Ectodermal cell (in vitro differentiated cells): ENCODE data around the gene DAD1.
"Not testable (repeated sequence)": the region's sequence is repeated elsewhere in the genome, so short reads cannot be mapped to it uniquely, and the experiment has no call there.

Source experiments
- H3K27ac ChIP-seq: 2 replicates; pipeline ENCODE4 v1.7.0; 2013; ENCODE audit warnings: mild to moderate bottlenecking, low read depth, low read length; ENCODE audit not compliant: insufficient read depth, poor library complexity, severe bottlenecking
- H3K27me3 ChIP-seq: 2 replicates; pipeline ENCODE4 v1.7.0; 2013; ENCODE audit warnings: mild to moderate bottlenecking, low read length; ENCODE audit not compliant: insufficient read depth, control insufficient read depth, poor library complexity, severe bottlenecking
- H3K36me3 ChIP-seq: one replicate; pipeline ENCODE4 v1.7.0; 2013; ENCODE audit warnings: low read length; ENCODE audit not compliant: control insufficient read depth, insufficient read depth
- H3K4me1 ChIP-seq: one replicate; pipeline ENCODE4 v1.7.0; 2013; ENCODE audit warnings: low read length; ENCODE audit not compliant: control insufficient read depth, insufficient read depth
- H3K4me3 ChIP-seq: 2 replicates; pipeline ENCODE4 v1.7.0; 2013; ENCODE audit warnings: low read depth, low read length, control low read depth; ENCODE audit not compliant: insufficient read depth
- H3K9me3 ChIP-seq: 2 replicates; pipeline ENCODE4 v1.7.0; 2013; ENCODE audit warnings: mild to moderate bottlenecking, low read length, moderate library complexity; ENCODE audit not compliant: control insufficient read depth
- WGBS, 2 experiments: methylation state at CpG; one replicate each; pipeline ENCODE4 v1.1.7; 2013; ENCODE audit warnings: missing lambda C conversion rate in 2 of 2; 5-methylcytosine and 5-hydroxymethylcytosine counted together

The DAD1 gene

GRCh38 chr14:22546722-22547071, 42.3 kb downstream of the DAD1 start:
- H3K4me3 ChIP-seq, result no peak overlapping the region
- H3K4me1 ChIP-seq, result peaks cover 23% of the 10 kb centered on the region
- no peaks in the 10 kb centered on the region for H3K9me3 ChIP-seq
- H3K27ac ChIP-seq, result no peak overlapping the region
- WGBS, 2 experiments, result 71 to 76% methylated on average over 3 of the region's 3 CpGs
- H3K36me3 ChIP-seq, result no peaks in the 10 kb centered on the region
- peaks cover 12% of the 10 kb centered on the region for H3K27me3 ChIP-seq

- WGBS, 2 experiments, result 29 to 37% methylated on average over 8 to 9 of the region's 9 CpGs
- Histone ChIP-seq H3K27me3 (peaks cover 12% of the 10 kb centered on the region), H3K27ac (no peak overlapping the region), H3K4me1 (peaks cover 23% of the 10 kb centered on the region), H3K4me3 (no peak overlapping the region), H3K9me3 (no peaks in the 10 kb centered on the region), H3K36me3 (no peaks in the 10 kb centered on the region)
Observed at GRCh38 chr14:22545842-22546721, 42.9 kb downstream of the DAD1 start.

GRCh38 chr14:22544881-22545420, 44.1 kb downstream of the DAD1 start:
- Histone ChIP-seq H3K4me1 (peaks cover 16% of the 10 kb centered on the region), H3K9me3 (no peaks in the 10 kb centered on the region), H3K4me3 (no peak overlapping the region), H3K27me3 (peaks cover 12% of the 10 kb centered on the region), H3K36me3 (no peaks in the 10 kb centered on the region), H3K27ac (no peak overlapping the region)
- WGBS, 2 experiments, result 73 to 77% methylated on average over 8 of the region's 8 CpGs

GRCh38 chr14:22544406-22544805, 44.6 kb downstream of the DAD1 start:
- WGBS, 2 experiments, result 93 to 95% methylated on average over 2 of the region's 2 CpGs
- Histone ChIP-seq H3K27me3 (peaks cover 12% of the 10 kb centered on the region), H3K27ac (no peak overlapping the region), H3K4me3 (no peak overlapping the region), H3K4me1 (peaks cover 13% of the 10 kb centered on the region), H3K9me3 (no peaks in the 10 kb centered on the region), H3K36me3 (no peaks in the 10 kb centered on the region)

- not testable (repeated sequence) for H3K4me3 ChIP-seq, H3K27ac ChIP-seq, H3K36me3 ChIP-seq, H3K9me3 ChIP-seq
- 92 to 96% methylated on average over 13 of the region's 13 CpGs for WGBS, 2 experiments
- Histone ChIP-seq H3K4me1 (peaks cover 13% of the 10 kb centered on the region), H3K27me3 (peaks cover 12% of the 10 kb centered on the region)
Observed at GRCh38 chr14:22543570-22544357, 45.3 kb downstream of the DAD1 start.

- Histone ChIP-seq H3K4me3 (no peak overlapping the region), H3K27me3 (peaks cover 12% of the 10 kb centered on the region), H3K4me1 (peaks cover 13% of the 10 kb centered on the region), H3K9me3 (no peaks in the 10 kb centered on the region), H3K36me3 (no peaks in the 10 kb centered on the region), H3K27ac (no peak overlapping the region)
- 99 to 100% methylated on average over 1 to 2 of the region's 2 CpGs for WGBS, 2 experiments
Observed at GRCh38 chr14:22542360-22542759, 46.7 kb downstream of the DAD1 start.

- H3K27me3 ChIP-seq, result peaks cover 10% of the 10 kb centered on the region
- H3K36me3 ChIP-seq, result no peaks in the 10 kb centered on the region
- peaks cover 10% of the 10 kb centered on the region for H3K4me1 ChIP-seq
- H3K9me3 ChIP-seq, result no peaks in the 10 kb centered on the region
- H3K27ac ChIP-seq, result no peak overlapping the region
- 92 to 95% methylated on average over 5 of the region's 5 CpGs for WGBS, 2 experiments
- H3K4me3 ChIP-seq, result no peak overlapping the region
Observed at GRCh38 chr14:22541721-22542120, 47.3 kb downstream of the DAD1 start.

GRCh38 chr14:22540811-22541360, 48.1 kb downstream of the DAD1 start:
- H3K36me3 ChIP-seq, result no peaks in the 10 kb centered on the region
- peaks cover 2% of the 10 kb centered on the region for H3K4me1 ChIP-seq
- H3K27ac ChIP-seq, result no peak overlapping the region
- no peaks in the 10 kb centered on the region for H3K9me3 ChIP-seq
- H3K4me3 ChIP-seq, result no peak overlapping the region
- peaks cover 6% of the 10 kb centered on the region for H3K27me3 ChIP-seq
- 72 to 79% methylated on average over 3 to 4 of the region's 4 CpGs for WGBS, 2 experiments

- no peaks in the 10 kb centered on the region for H3K4me1 ChIP-seq
- peaks cover 2% of the 10 kb centered on the region for H3K27me3 ChIP-seq
- no peak overlapping the region for H3K27ac ChIP-seq
- H3K4me3 ChIP-seq, result no peak overlapping the region
- H3K9me3 ChIP-seq, result no peaks in the 10 kb centered on the region
- H3K36me3 ChIP-seq, result no peaks in the 10 kb centered on the region
- 85 to 96% methylated on average over 1 of the region's 1 CpG for WGBS, 2 experiments
Observed at GRCh38 chr14:22540293-22540692, 48.7 kb downstream of the DAD1 start.

- H3K36me3 ChIP-seq, result no peaks in the 10 kb centered on the region
- H3K9me3 ChIP-seq, result no peaks in the 10 kb centered on the region
- H3K4me1 ChIP-seq, result no peaks in the 10 kb centered on the region
- WGBS, 2 experiments, result 94 to 97% methylated on average over 3 of the region's 3 CpGs
- H3K4me3 ChIP-seq, result no peak overlapping the region
- no peaks in the 10 kb centered on the region for H3K27me3 ChIP-seq
- H3K27ac ChIP-seq, result no peak overlapping the region
Observed at GRCh38 chr14:22539831-22540230, 49.2 kb downstream of the DAD1 start.
